H1 (cell line): ENCODE data around the gene TSPOAP1. TPM values are rescaled to one million over a fixed set of nuclear protein-coding genes. Genes with fewer than 3 reads are reported as not detected.

ENCODE experiments used
- CBX5 ChIP-seq: fragments of 300-800, 300-1000 bp; sonication (generic); IDR thresholded peaks from 2 replicates; pipeline ENCODE4 v1.7.1; 2016; ENCODE audit warnings: antibody characterized with exemption, low read length, low read depth
- CHD2 ChIP-seq: IDR thresholded peaks from 2 replicates; pipeline ENCODE4 v1.6.1; 2012; ENCODE audit warnings: low read length, improper control_type of control experiment
- E2F6 ChIP-seq: IDR thresholded peaks from 2 replicates; pipeline ENCODE4 v1.6.1; 2012; ENCODE audit warnings: inconsistent platforms
- KDM4A ChIP-seq: IDR thresholded peaks from one replicate; pipeline ENCODE4 v1.7.1; 2012; ENCODE audit warnings: low read depth, mild to moderate bottlenecking, moderate library complexity, low read length, inconsistent platforms; ENCODE audit not compliant: severe bottlenecking
- POLR2A ChIP-seq, 2 experiments: IDR thresholded peaks; 1 replicate in 1 of 2; 2 replicates in 1 of 2; pipeline ENCODE4 v1.6.1; 2011; ENCODE audit warnings: low read depth in 2 of 2, low read length in 2 of 2, mild to moderate bottlenecking in 2 of 2; ENCODE audit errors: control extremely low read depth in 1 of 2
- POU5F1 ChIP-seq: IDR thresholded peaks from 2 replicates; pipeline ENCODE4 v1.6.1; 2011; ENCODE audit warnings: low read depth, mild to moderate bottlenecking, low read length, moderate library complexity
- SIX5 ChIP-seq: IDR thresholded peaks from 2 replicates; pipeline ENCODE4 v1.6.1; 2011; ENCODE audit warnings: mild to moderate bottlenecking, low read depth, low read length
- polyA plus RNA-seq, 7 experiments: library from polyadenylated mRNA; depleted of rRNA in 3 of 7; stranded (reverse) in 5 of 7; unstranded in 2 of 7; fragments of >200 nt in 5 of 7; fragments of 200-250 nt in 2 of 7; gene quantifications; 1 replicate in 5 of 7; 2 replicates in 1 of 7; 4 replicates in 1 of 7; pipeline versions ENCODE4 v1.2.1 to v1.2.3, GENCODE V29; 2011 to 2013; ENCODE audit warnings: missing spikeins in 2 of 7, mixed read lengths in 2 of 7
- total RNA-seq: library from RNA; stranded (reverse); fragmentation: NEBNext Ultra II Directional; extraction: Animal tissue kit (Norgen Biotek cat#: 25700); gene quantifications from 2 replicates; pipeline ENCODE4 v1.2.1, GENCODE V29; 2021

TSPOAP1 gene
- total and polyA plus RNA-seq, 2 of the 8 experiments (the other 6 are each of a cell fraction or from before 2014, with no cell fraction given), result 7.6 to 9.2 TPM

GRCh38 chr17:58294034-58294433 is 34.6 kb downstream of the TSPOAP1 start (continued):
- no peak for TF ChIP-seq CHD2
- TF ChIP-seq POLR2A (IDR thresholded peaks at IDR 0.05; ENCODE audit: control extremely low read depth in 1 of 2, low read depth in 2 of 2, low read length in 2 of 2), result no peak
- TF ChIP-seq E2F6, result no peak
- no peak for TF ChIP-seq POU5F1
- TF ChIP-seq KDM4A, result no peak
- TF ChIP-seq SIX5, result no peak
- no peak for TF ChIP-seq CBX5
